ENCODE measurements around the gene MIOS.

DNA sequence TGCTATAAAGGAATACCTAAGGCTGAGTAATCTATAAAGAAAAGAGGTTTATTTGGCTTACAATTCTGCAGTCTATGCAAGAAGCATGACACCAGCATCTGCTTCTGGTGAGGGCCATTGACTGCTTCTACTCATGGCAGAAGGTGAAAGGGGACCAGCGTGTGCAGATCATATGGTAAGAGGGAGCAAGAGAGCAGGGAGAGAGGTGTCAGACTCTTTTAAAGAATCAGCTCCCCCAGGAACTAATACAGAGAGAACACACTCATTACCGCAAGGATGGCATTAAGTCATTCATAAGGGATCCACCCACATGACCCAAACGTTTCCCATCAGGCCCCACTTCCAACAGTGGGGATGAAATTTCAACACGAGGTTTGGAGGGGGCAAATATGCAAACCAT is 27.5 kb upstream of the MIOS start:
- TF ChIP-seq POLR2A (IDR thresholded peaks at IDR 0.05; ENCODE audit: low read depth, low read length) = no peak
- no peak for TF ChIP-seq TAF1 (IDR thresholded peaks at IDR 0.05; ENCODE audit: low read depth, low read length)
- no peak for TF ChIP-seq POLR2AphosphoS5 (IDR thresholded peaks at IDR 0.05; ENCODE audit: low read depth, low read length)
- no peak for TF ChIP-seq SPI1 (IDR thresholded peaks at IDR 0.05; ENCODE audit: low read depth, low read length)
- no peak for TF ChIP-seq POU2F2 (IDR thresholded peaks at IDR 0.05; ENCODE audit: low read depth, low read length)
- TF ChIP-seq PAX5 (IDR thresholded peaks at IDR 0.05; ENCODE audit: insufficient read depth, low read length, severe bottlenecking) = no peak
